Urothelium cell line (cell line): ENCODE data around the gene ANXA5.
A peak's percentile ranks its signal among the peaks of the same experiment; 100 is the strongest.
"Not testable (repeated sequence)": the region's sequence is repeated elsewhere in the genome, so short reads cannot be mapped to it uniquely, and the experiment has no call there.

Experiments
- DNase-seq: peaks from one replicate; pipeline ENCODE4 v3.0.0; 2011; ENCODE audit warnings: low spot score, mixed read lengths
- FAIRE-seq: peaks from 2 replicates; lab custom pipeline; 2011; peaks lifted over from hg19 to GRCh38; lab: Jason Lieb, UNC

The ANXA5 gene

DNA sequence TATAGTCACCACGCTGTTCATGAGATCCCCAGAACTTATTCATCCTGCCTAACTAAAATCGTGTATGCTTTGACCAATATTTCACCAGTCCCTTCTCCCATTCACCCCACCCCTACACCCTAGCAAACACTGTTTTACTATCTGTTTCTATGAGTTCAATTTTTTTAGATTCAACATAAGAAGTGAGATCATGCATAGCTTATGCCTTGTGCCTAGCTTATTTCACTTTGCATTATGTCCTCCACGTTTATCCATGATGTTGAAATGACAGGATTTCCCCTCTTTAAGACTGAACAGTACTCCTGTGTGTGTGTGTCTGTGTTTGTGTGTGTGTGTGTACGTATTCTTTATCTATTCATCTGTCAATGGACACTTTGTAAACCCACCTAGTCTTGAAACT lies 16.8 kb downstream of the ANXA5 start:
- DNase-seq (no peak), FAIRE-seq (no peak)

DNA sequence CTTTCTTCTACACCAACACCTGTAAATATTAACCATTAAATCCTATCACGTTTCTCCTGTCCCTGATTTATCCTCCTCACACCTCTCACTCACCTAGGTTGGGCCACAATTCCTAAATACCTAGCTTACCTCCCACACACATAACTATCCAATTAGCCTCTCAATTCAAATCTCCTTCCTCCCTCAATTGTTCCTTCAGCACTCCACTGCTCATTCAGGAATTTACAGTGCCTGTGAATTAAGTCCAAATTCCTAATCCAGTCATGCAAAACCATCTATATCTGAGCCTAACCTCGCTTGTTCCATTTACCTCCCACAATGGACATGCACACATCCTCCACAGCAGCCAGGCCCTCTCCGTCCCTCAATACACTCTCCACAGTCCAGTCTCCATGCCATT lies 17.5 kb downstream of the ANXA5 start:
- DNase-seq (no peak), FAIRE-seq (no peak)

DNA sequence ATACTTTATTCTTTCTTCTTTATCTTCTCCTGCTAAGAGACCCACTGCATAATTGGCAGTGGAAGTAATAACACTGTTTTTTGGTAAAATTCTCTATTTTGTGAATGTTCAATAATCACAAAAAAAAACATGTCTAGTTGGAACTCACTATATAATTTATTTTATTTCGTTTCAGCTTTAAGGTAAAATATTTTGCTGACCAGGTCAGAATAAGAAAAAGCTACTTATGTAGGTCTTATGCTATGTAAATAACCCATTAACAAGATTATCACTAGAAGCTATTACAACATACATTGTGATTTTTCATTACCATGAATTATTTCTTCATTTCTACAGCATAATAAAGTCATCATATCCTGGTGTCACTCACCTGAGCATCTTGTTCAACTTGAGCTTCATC lies 19.3 kb downstream of the ANXA5 start:
- DNase-seq: no peak
- no peak for FAIRE-seq

DNA sequence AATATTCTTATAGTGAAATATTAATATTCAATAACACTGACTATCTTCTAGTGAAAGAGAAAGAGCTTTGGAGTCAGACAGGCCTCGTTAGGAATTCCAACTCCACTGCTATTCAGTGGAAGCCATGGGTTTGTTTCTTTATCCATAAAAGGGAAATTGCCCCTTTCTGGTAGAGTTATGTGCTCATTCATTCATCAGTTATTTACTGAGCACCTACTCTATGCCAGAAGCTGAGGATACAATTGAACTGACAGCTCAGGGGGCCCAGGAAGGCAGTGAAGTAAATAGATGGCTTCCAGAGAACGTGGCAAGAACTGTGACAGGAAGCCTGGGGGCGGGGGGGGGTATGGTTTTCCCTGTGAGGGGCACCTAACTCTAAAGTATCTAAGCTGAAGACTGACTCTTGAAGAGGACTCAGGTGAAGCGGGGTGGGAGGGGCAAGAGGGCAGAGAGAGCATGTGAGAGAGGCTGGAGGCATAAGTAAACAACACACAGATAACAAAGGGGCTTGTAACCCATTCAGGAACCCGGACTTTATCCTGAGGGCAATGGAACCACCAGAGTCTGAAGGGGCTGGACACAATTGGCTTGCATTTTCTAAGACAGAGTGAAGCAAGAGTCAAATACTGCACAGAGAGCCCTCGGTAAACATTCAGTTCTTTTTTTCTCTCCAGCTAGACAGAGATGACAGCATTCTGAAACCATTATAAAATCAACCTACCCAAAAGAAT lies 20.3 kb downstream of the ANXA5 start:
- DNase-seq (no peak), FAIRE-seq (no peak)

DNA sequence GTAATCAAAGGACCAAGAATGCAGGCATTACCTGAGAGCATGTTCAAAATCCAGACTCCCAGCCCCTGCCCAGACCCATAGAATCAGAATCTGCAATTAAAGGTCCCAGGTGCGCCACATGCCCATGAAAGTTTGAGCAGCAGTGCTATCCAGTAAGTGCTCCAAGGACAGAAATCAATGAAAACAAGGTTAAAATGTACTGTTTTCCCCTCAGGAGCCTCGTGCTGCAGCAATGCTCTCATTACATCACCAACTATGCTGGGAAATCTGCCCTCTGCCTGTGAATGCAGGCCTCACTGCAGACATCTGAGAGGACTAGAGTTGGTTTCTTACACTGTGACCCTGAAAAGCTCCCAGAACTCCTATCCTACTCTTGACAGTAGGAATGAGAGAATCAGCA lies 21.1 kb downstream of the ANXA5 start:
- DNase-seq (no peak), FAIRE-seq (peak; percentile 23)

DNA sequence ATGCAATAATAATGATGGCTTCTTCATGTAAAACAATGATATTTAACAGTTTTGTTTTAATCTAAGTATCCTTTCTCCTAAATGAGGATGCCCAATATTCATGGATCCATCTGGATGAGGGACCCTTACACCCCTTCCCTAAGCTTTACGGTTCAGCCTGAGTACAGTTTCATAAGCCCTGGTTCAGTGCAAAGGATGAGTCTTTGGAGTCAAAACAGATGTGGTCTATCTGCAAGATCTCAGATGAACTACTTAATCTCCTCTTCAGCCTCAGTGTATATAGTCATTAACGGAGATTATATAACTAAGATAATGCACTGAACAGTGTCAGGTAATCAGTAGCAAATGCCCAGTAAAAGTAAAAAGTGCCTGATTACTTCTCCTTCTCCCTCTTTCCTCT lies 22.1 kb downstream of the ANXA5 start:
- FAIRE-seq (no peak), DNase-seq (no peak)

DNA sequence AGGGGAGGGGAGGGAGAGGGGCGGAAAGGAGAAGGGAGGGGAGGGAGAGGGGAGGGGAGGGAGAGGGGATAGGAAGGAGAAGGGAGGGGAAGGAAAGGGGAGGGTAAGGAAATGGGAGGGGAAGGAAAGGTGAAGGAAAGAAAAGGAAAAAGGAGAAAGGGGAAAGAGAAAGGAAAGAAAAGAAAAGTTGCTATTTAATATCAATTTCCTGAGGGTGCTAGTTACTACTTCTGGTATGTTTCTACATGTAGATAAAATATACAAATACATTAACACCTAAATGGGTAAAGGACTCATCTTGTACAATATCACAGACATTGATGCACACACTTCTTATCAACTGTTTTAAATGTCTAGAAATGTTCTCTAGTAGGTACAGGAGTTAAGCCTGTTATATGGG lies 22.6 kb downstream of the ANXA5 start:
- DNase-seq (no peak), FAIRE-seq (no peak)

DNA sequence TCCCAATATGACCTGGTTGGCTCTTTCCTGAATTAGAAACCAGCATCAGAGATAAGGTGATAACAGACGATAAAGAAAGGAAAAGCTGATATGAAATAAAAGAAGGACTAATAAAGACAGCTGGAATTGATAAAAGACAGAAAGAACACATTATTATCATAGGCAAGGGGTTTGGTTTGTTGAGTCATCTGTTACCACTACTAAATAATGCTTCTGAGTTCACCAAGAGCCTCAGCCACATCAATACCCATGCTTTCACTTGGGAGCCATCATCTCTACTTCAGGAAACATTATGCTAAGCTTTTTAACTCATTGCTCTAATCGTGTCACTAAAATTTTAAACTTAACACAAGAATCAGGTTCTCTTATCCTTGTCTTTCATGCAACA lies 27.6 kb downstream of the ANXA5 start:
- DNase-seq: no peak
- FAIRE-seq: no peak

DNA sequence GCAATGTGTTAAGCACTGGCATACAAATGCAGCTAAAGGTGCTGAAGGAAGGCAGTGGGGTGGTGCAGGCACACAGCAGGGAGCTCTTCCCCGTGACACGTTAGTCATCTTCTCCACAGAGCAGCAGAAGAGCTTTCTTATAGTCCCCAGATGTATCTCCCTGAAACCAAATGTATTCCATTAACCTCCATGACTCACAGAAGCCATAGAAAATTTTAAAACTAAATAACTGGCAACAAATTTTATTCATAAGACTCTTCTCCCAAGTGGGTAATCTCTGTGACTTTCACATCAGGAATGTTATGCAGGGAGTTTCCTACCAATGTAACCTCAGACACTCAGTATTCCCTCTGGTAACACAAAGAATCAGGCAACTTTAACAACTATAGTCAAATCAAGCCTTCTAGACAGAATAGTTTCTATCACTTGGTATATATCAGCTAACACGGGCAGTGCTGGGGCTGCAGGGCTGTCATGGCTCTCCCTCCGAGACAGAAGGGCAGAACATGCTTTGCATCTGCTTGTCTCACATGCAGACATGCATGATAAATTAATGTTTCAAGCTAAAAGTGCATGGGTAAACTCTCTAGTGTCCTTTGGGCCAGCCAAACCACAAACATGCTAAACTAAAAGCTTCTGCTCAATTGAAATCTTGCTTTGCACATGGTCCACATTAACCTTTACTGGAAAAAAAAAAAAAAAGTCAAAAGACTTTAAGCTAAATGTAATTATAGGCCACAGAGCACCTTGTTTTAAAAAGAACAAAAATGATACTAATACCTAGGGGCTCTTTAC lies 28.2 kb downstream of the ANXA5 start:
- FAIRE-seq: no peak
- no peak for DNase-seq

DNA sequence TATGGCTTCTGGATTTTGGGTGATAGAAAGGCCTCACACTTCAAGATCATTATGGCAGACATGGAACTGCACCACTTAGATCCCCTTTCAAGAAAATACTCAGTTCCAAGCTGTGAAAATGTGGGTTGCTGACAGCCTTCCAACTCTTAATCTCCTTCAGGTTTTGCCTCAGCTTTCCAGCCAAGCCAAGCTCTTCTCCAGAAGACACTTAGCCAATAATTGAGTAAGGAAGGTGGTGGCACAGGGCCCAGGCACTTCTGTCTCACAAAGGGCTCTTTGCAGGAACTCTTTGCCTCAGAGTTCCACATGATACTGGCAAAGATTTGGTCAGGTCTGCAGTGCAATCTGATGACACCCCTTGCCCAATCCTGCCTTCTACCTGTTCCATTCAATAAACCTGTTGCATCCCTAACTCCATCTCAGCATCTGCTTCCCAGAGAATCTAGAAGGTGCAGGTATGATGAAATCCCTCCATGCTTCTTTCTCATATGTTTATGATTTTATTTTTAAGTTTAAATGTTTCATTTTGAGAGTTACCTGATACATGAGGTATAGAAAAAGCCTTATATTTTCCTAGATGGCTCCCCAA lies 30.6 kb downstream of the ANXA5 start:
- DNase-seq (no peak), FAIRE-seq (no peak)

DNA sequence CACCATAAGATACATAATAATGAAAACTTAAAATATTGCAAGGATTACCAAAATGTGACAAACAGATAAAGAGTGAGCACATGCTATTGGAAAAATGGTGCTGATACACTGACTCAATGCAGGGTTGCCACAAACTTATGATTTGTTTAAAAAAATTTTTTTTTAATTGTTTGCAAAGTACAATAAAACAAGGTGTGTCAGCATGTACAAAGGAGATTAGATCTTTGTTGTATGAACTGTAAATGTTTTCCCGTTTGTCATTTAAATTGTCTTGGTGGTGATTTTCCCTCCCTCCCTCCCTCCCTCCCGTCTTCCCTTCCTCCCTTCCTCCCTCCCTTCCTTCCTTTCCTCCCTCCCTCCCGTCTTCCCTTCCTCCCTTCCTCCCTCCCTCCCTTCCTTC lies 31.4 kb downstream of the ANXA5 start:
- DNase-seq (no peak), FAIRE-seq (no peak)

DNA sequence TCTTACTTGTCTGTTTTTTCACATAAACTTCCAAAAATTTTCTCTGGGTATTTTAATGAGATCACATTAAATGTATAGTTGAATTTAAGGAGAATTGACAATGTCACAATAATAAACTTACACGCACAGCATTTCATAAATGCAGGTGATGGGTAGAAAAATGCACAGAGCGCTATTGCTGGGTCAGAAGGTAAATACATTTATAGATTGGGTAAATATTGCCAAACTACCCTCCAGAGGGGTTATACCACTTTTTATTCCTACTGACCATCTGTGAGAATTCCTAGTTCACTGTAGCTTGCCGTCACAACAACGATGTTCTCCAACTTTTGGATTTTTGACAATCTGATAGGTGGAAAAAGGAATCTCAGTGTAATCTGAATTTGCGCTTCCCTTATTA lies 34.6 kb downstream of the ANXA5 start:
- no peak for DNase-seq
- no peak for FAIRE-seq

DNA sequence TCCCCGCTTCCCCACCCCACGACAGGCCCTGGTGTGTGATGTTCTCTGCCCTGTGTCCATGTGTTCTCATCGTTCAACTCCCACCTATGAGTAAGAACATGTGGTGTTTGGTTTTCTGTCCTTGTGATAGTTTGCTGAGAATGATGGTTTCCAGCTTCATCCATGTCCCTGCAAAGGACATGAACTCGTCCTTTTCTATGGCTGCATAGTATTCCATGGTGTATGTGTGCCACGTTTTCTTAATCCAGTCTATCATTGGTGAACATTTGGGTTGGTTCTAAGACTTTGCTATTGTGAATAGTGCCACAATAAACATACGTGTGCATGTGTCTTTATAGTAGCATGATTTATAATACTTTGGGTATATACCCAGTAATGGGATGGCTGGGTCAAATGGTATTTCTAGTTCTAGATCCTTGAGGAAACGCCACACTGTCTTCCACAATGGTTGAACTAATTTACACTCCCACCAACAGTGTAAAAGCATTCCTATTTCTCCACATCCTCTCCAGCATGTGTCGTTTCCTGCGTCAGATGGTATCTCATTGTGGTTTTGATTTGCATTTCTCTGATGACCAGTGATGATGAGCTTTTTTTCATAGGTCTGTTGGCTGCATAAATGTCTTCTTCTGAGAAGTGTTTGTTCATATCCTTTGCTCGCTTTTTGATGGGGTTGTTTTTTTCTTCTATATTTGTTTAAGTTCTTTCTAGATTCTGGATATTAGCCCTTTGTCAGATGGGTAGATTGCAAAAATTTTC lies 36.4 kb downstream of the ANXA5 start:
- FAIRE-seq, DNase-seq: not testable (repeated sequence)

DNA sequence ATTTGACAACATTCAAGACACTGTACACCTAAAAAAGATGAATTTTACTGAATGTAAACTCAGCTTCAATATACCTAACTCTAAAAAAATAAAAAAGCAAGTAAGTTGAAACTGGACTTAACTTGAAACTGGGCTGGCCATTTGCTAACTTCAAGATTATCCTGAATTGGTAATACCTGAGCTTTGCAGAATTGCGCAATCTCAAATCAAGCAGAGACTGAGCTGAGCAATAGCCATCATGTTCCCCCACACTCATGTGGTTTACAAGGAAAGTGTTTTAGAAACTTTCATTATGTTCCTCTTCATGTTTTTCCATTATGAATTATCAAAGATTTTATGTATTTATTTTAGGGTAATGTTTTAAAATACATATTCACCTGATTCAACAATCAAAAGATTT lies 38.7 kb downstream of the ANXA5 start:
- FAIRE-seq (no peak), DNase-seq (no peak)

DNA sequence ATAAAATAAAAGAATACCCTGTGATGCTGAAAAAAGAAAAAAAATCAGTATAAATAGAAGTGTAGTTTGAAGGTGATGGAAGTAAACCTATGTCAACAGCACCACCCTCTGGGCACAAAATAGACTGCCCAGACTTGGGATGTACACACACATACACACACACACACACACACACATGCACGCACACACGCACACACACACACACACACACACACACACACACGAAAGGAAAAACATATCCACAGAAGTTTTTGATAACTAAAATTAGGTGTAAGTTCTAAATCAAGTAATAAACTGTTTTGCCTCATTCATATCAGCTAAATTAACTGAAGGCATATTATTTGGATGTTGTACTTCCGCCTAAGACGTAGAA lies 40.5 kb downstream of the ANXA5 start:
- DNase-seq (peak; percentile 51), FAIRE-seq (peak; percentile 61)

DNA sequence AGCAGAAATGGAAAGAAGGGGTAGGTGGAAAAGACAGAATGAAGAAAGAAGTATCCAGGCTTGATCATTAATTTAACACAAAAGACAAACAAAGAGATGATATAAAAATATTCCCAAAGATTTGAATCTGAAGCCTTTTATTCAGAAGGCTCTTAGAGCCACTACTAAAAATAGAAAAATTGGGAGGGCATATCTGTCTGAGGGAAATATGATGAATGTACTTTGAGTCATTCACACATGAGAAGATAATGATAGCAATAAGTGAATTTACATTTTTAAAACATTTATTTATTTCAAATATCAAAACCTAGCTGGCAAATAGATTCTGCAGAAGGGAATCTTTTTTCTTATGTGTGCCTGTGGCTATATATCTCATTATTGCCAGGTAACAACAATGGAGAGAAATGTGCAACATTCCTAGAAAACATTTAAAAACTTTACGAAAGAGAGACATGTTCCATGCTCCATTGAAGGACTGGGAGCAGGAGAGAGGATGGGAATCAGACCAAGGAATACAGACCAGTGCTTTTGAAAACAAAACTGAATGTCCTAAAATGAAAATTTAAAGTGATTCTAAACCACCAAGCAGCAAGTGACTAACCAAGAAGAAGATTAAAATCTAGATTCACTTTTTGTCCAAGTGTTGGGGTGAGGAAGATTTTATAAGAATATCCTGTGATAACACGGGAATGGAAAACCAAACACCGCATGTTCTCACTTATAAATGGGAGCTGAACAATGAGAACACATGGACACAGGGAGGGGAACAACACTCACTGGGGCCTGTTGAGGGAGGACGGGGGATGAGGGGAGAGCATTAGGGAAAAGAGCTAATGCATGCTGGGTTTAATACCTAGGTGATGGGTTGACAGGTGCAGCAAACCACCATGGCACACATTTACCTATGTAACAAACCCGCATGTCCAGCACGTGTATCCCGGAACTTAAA lies 41.2 kb downstream of the ANXA5 start:
- FAIRE-seq (no peak), DNase-seq (no peak)

DNA sequence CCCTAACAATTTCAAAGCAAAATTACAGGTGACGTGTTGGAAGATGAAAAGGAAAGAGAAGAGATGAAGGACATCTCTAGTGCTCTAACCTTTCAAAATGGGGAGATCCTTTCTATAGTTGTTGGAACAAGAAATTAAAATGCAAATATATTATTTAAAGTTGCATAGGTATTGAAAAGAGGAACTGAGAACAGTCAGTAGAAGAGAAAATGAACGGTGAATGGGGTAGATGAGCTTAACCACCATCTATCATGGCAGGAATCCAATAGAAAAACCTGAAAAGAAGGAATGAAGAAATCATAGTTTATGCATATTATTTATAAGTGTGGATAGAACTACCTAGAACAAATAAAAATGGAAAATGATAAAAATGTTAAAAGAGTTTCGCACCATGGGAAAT lies 42.0 kb downstream of the ANXA5 start:
- FAIRE-seq (no peak), DNase-seq (no peak)

DNA sequence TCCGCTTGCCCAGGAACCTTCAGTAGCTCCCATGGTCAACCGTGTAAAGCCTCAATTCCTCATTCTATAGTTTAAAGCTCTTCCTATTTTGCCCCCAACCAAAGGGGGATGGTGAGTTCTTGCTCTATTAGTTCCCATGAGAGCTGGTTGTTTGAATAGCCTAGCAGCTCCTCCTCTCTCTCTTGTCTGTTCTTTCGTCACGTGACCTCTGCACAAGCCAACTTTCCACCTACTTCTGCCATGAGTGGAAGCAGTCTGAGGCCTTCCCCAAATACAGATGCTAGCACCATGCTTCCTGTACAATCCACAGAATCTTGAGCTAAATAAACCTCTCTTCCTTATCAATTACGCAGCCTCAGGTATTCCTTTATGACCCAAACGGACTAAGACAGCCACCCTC lies 42.8 kb downstream of the ANXA5 start:
- FAIRE-seq (no peak), DNase-seq (no peak)

DNA sequence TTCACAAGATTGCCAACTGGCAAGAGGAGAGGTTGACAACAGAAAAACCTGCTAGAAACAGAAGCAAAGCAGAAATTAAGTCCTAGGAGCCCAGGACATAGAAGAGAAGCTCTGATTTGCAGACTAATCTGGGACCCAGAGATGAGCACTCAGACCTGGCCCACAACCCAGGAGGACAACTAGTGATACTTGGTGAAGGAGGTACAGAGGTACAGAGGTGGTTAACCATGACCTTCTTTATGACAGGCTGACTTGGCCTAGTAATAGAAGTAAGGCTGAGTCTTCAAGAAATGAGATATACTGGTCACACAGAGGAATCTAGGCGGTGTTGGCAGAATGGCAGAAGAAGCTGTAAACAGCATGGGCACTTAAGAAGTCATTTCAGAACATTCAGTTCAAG lies 43.6 kb downstream of the ANXA5 start:
- FAIRE-seq (no peak), DNase-seq (no peak)

DNA sequence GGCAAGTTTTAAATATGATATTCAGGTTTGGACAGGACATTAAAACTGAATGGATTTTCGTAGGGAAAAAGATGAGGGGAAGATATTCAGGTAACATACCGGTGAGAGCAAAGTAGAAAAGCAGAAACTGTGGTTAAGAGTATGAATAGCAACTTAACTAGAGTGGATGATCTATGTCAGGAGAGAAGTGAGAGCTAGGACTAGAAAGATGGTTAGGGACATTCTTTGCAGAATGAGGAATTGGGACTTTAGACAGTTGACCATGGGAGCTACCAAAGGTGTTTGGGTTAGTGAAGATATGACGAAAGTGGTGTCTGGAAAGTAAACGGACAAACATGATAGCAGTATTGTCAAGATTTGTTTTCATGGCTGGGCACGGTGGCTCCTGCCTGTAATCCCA lies 45.2 kb downstream of the ANXA5 start:
- FAIRE-seq: no peak
- DNase-seq: no peak
